T-helper 1 cell (primary cell): ENCODE results near the gene SHANK3.
"Not testable (repeated sequence)": the region's sequence is repeated elsewhere in the genome, so short reads cannot be mapped to it uniquely, and the experiment has no call there.

Experiments used
- DNase-seq, 5 donors: peaks; one replicate each; pipeline ENCODE4 v3.0.0-alpha.2; 2012 to 2020
- total RNA-seq, 4 donors: gene quantifications; one replicate each; lab custom pipeline; 2026; lab: John Stamatoyannopoulos, UW

SHANK3 gene
- total RNA-seq, result 0 reads per million in 4 donors

GRCh38 chr22:50672471-50673230, at the start of gene SHANK3:
Gene SHANK3 (plus strand): TSS chr22:50672823.
- no peak for DNase-seq

DNA sequence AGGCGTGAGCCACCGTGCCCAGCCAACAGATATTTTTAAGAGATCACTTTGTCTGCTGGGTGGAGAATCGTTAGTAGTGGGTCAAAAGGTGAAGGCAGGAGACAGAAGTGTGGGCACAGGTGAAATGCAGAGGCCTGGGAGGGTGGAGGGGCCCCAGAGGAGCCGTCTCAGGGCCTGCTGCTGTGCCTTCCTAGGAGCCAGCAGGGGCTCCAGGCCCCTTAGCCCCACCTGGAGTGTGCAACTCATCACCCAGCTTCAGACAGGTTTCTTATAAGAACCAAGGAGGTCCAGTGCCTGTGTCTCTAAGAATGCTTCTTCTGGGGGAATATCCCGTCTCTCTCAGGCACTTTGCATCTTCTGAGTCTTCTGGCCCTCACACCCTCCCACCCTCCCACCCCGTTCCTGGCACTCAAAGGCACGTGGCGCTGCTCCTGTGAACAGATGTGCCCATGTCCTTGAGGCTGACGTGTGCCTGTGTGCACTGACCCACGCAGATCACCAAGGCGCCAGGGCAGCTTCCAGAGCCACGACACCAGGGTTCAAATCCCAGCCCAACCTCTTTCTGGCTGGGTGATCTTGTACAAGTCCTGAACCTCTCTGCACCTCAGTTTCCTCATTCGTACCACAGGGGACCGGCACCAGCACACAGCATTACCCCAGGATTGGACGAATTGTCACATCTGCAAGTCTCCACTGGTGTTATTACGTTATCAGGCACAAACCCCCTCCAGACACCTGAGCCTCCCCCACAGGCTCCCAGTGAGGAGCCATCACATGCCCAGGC, 48.1 kb upstream of the SHANK3 start:
- no peak for DNase-seq

GRCh38 chr22:50625131-50625567, 47.5 kb upstream of the SHANK3 start:
- no peak for DNase-seq

GRCh38 chr22:50625568-50626313, 46.9 kb upstream of the SHANK3 start:
- no peak for DNase-seq

GRCh38 chr22:50626314-50626849, 46.2 kb upstream of the SHANK3 start:
- DNase-seq, result no peak

- DNase-seq, result no peak
Measured at GRCh38 chr22:50626850-50627641, 45.6 kb upstream of the SHANK3 start.

GRCh38 chr22:50627642-50628542, 44.7 kb upstream of the SHANK3 start, which contains the start of gene ARSA:
Gene ARSA (minus strand): TSS chr22:50628152. CDS start chr22:50627779, 373 bp downstream.
- peak; percentile 63 to 84 (median 74) for DNase-seq

GRCh38 chr22:50628543-50629134, 44.0 kb upstream of the SHANK3 start:
- peak in 1 of 5 donors; percentile 43 for DNase-seq

- DNase-seq, result no peak
Measured at GRCh38 chr22:50630376-50630775, 42.2 kb upstream of the SHANK3 start.

DNA sequence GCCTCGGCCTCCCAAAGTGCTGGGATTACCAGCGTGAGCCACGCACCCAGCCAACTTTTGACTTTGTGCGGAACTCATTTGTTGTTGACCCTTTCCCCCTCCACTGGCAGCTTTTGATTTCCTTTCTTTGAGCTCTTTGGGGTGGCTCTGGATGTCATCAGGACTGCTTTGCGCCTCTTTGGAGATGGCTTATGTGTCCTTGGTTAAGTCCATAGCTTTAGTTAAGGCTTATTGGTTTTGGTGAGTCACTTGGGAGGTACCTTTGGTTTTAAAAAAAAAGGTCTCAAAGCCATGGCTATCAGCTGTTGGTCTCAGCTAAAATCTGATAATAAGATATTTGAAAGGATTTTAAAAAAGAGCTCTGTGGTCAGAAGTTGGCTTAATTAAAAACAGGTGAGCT, 39.5 kb upstream of the SHANK3 start:
- DNase-seq, result no peak

DNA sequence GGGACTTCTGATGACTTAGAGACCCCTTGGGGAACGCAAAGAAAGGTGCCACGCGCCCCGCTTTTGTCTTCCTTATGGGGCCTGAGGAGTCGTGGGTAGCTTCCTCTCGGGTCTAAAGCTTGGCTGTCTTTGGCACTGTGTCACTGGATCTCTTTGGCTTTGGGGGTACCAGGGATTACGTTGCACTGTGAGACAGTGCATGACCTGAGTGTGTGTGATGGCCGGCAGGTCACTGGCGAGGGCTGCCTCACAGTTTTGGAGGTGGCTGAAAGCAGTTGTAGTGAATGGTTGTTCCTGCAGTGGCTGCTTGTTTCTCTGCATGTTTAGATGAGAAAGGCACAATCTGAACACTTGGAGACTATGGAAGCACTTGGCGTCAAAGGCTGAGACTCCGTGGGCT, 38.9 kb upstream of the SHANK3 start:
- no peak for DNase-seq

DNA sequence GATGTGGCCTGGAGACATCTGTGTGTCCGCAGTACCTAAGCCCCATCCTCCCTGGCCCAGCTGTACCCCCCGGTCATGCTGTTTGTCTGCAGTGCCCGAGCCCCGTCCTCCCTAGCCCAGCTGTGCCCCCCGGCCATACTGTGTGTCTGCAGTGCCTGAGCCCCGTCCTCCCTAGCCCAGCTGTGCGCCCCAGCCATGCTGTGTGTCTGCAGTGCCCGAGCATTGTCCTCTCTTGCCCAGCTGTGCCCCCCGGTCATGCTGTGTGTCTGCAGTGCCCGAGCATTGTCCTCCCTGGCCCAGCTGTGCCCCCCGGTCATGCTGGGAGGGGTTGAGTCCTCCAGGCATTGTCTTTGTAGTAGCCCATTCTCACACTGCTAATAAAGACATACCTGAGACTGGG, 37.0 kb upstream of the SHANK3 start:
- no peak for DNase-seq

DNA sequence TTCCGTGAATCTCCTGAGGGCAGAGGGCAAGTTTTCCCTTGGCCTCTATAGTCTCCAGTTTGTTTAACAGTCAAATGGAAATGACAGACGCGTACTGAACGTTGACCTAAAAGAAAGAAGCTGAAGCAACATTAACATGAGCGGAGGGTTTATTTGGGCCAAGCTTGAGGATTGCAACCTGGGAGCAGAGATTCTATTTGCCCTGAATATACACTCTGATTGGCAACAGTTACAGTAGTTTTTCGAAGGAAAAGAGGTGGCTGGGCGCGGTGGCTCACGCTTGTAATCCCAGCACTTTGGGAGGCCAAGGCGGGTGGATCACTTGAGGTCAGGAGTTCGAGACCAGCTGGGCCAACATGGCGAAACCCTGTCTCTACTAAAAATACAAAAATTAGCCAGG, 32.3 kb upstream of the SHANK3 start:
- not testable (repeated sequence) for DNase-seq

DNA sequence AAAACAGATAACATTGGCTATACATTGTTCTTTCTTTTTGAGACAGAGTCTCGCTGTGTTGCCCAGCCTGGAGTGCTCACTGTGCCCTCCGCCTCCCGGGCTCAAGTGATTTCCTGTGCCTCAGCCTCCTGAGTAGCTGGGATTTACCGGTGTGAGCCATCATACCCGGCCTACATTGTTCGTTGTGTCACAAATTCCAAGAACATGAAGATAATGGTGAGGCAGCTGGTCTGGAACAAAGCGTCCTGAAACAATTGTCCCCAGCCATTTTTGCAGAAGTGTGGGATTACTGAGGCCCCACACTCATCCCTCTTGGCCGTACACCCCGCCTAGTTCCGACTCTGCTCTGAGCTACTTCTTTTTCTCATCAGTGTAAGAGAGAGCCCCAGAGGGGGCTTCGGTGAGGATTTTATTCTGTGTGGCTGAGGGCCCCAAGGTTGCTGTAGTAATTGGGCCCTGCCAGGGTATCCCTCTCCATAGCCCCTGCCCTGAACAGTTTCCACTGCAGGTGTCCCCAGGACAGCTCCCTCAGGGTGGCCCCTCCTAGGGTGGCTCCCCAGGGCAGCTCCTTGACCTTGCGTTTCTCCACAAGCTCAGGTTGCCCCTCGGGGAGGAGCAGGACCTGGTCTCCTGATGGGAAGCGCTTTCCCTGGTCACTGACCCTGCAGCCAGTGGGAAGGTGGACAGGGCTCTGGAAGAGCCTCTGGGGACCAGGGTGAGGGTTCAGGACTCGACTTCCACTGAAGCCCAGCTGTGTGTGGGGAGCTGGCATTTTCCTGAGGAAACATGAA, 31.6 kb upstream of the SHANK3 start:
- DNase-seq, result no peak

DNA sequence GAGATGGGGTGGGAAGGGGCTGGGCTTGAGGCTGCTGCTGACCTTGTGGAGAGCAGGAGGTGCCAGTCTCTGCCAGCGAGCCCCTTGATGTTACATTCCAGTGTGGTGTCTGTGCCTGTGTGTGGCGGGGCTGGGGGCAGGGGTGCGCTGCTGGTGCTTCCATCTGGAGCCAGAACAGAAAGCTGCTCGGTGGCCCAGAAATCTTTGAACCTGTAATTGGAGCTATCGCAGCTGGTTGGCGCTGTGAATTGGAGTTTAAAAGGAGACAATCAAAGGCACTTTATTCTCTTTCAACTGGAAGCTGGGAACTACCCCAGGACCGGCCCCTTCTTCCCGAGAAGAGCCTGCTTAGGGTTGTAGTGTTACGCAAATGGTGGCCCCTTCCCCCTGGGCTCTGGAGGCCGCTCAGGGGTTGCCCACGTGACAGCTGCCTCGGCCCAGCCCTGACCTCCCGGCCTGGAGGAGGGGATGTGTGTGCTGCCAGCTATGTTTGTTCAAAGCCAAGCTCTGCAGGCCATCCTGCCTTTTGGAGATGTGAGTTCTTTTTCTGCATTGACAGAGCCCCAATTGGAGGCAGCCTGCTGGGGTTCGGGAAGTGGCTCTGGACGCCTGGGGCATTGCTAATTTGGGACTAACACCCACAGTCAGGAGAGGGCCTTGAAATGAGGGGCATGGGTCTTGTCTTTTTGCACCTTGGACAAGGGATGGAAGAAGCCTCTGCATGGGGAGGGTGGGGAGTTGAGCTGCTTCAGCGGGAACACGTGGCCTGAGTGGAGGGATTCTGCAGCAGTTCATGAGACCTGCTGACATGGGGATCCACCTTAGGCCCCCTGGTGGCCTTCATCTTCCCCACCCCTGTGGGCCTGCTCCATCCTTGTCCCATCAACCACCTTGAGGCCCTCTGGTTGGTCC, 30.7 kb upstream of the SHANK3 start:
- DNase-seq, result no peak

- DNase-seq, result not testable (repeated sequence)
Measured at GRCh38 chr22:50643021-50643820, 29.4 kb upstream of the SHANK3 start.

DNA sequence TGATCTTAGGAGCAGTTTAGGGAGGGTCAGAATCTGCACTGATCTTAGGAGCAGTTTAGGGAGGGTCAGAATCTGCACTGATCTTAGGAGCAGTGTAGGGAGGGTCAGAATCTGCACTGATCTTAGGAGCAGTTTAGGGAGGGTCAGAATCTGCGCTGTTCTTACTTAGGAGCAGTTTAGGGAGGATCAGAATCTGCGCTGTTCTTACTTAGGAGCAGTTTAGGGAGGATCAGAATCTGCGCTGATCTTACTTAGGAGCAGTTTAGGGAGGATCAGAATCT, 28.9 kb upstream of the SHANK3 start:
- DNase-seq, result not testable (repeated sequence)

GRCh38 chr22:50653256-50653655, 19.4 kb upstream of the SHANK3 start:
- no peak for DNase-seq
